Endothelial cell of umbilical vein (primary cell): ENCODE results near the gene ANKRD23. TPM values are rescaled to one million over a fixed set of nuclear protein-coding genes. Genes with fewer than 3 reads are reported as not detected.

Experiments used
- BruUV-seq: library from RNA; stranded (reverse); fragments of 400-500 nt; replicated peaks from 2 replicates; lab custom pipeline; 2021; lab: Mats Ljungman, UMichigan
- CTCF ChIA-PET: fragments of 300-600, 350-600 bp; sonication (Branson Sonifier 250); formaldehyde crosslinking; loops from one replicate; lab custom pipeline; 2021; ENCODE audit warnings: antibody characterized with exemption, inconsistent platforms; lab: Charles Lee
- POLR2A ChIA-PET: fragments of 300-600, 350-600 bp; sonication (Branson Sonifier 250); formaldehyde crosslinking; loops from one replicate; lab custom pipeline; 2021; ENCODE audit warnings: antibody characterized with exemption, inconsistent platforms; lab: Charles Lee
- DNase-seq: peaks from one replicate; pipeline ENCODE4 v3.0.0-alpha.2; 2011; ENCODE audit warnings: low read depth, low spot score
- FAIRE-seq: peaks from 2 replicates; lab custom pipeline; 2011; peaks lifted over from hg19 to GRCh38; lab: Jason Lieb, UNC
- H2AFZ ChIP-seq: 2 replicates; pipeline ENCODE4 v1.6.0; 2012; ENCODE audit warnings: low read depth, low read length, control low read depth, inconsistent platforms
- H3K27ac ChIP-seq: 2 replicates; pipeline ENCODE4 v1.5.1; 2011; ENCODE audit warnings: low read depth, mild to moderate bottlenecking, control low read depth, low read length, moderate library complexity; ENCODE audit not compliant: insufficient read depth
- H3K27me3 ChIP-seq, 2 experiments: 2 replicates each; pipeline versions ENCODE4 v1.6.0 to v1.6.1; 2011; ENCODE audit warnings: low read length in 2 of 2, mixed read lengths in 1 of 2; ENCODE audit not compliant: control insufficient read depth in 2 of 2, insufficient read depth in 2 of 2
- H3K36me3 ChIP-seq, 2 experiments: 2 replicates in 1 of 2; 3 replicates in 1 of 2; pipeline ENCODE4 v1.5.1; 2011; ENCODE audit warnings: low read length in 2 of 2, mild to moderate bottlenecking in 1 of 2, moderate library complexity in 1 of 2; ENCODE audit not compliant: control insufficient read depth in 2 of 2, insufficient read depth in 2 of 2; ENCODE audit errors: extremely low read depth in 1 of 2
- H3K4me1 ChIP-seq: 3 replicates; pipeline ENCODE4 v1.5.1; 2011; ENCODE audit warnings: mild to moderate bottlenecking, low read length; ENCODE audit not compliant: control insufficient read depth, insufficient read depth; ENCODE audit errors: extremely low read depth
- H3K4me2 ChIP-seq: 2 replicates; pipeline ENCODE4 v1.6.1; 2011; ENCODE audit warnings: low read length, control low read depth, mixed read lengths; ENCODE audit not compliant: insufficient read depth
- H3K4me3 ChIP-seq, 3 experiments: fragments of 200-600 bp in 1 of 3; sonication (generic), shearing (Covaris generic) in 1 of 3; replicated peaks in 1 of 3; 2 replicates each; pipeline ENCODE4 v1.5.1; 2011 to 2016; ENCODE audit warnings: control low read depth in 3 of 3, low read length in 3 of 3, mild to moderate bottlenecking in 2 of 3, inconsistent platforms in 1 of 3, low read depth in 1 of 3, moderate library complexity in 1 of 3; ENCODE audit not compliant: insufficient read depth in 1 of 3
- H3K79me2 ChIP-seq: 2 replicates; pipeline ENCODE4 v1.6.0; 2012; ENCODE audit warnings: low read length, inconsistent platforms; ENCODE audit not compliant: control insufficient read depth, insufficient read depth
- H3K9ac ChIP-seq: replicated peaks from 2 replicates; pipeline ENCODE3; 2011; ENCODE audit warnings: low read length, control low read depth; ENCODE audit not compliant: insufficient read depth; ENCODE audit errors: extremely low read depth
- H3K9me1 ChIP-seq: replicated peaks from 3 replicates; pipeline ENCODE4 v1.6.0; 2011; ENCODE audit warnings: mild to moderate bottlenecking, low read length; ENCODE audit not compliant: control insufficient read depth, insufficient read depth; ENCODE audit errors: extremely low read depth
- H3K9me3 ChIP-seq: replicated peaks from 2 replicates; pipeline ENCODE4 v1.5.1; 2012; ENCODE audit warnings: low read length, inconsistent platforms; ENCODE audit not compliant: control insufficient read depth, insufficient read depth
- H4K20me1 ChIP-seq: replicated peaks from 2 replicates; pipeline ENCODE3; 2011; ENCODE audit warnings: mild to moderate bottlenecking, low read length; ENCODE audit not compliant: control insufficient read depth, insufficient read depth; ENCODE audit errors: extremely low read depth
- CTCF ChIP-seq, 2 donors: IDR thresholded peaks; 1 replicate in 1 of 2; 2 replicates in 1 of 2; pipeline ENCODE4 v1.5.1; 2011; ENCODE audit warnings: low read length in 2 of 2, mild to moderate bottlenecking in 2 of 2, moderate library complexity in 2 of 2, control low read depth in 1 of 2, inconsistent platforms in 1 of 2, low read depth in 1 of 2; ENCODE audit not compliant: insufficient read depth in 1 of 2; ENCODE audit errors: extremely low read depth in 1 of 2
- EZH2 ChIP-seq: IDR thresholded peaks from 2 replicates; pipeline ENCODE4 v1.6.1; 2012; ENCODE audit warnings: borderline replicate concordance, low read depth, mild to moderate bottlenecking, moderate library complexity, low read length, inconsistent platforms; ENCODE audit not compliant: severe bottlenecking
- FOS ChIP-seq: IDR thresholded peaks from 2 replicates; pipeline ENCODE4 v1.6.1; 2011; ENCODE audit warnings: mild to moderate bottlenecking, low read length, moderate library complexity, borderline replicate concordance; ENCODE audit not compliant: insufficient read depth
- GATA2 ChIP-seq: IDR thresholded peaks from 2 replicates; pipeline ENCODE4 v1.7.0; 2011; ENCODE audit warnings: low read depth, mild to moderate bottlenecking, moderate library complexity, mixed read lengths, low read length; ENCODE audit not compliant: insufficient read length, insufficient read depth
- JUN ChIP-seq: IDR thresholded peaks from 2 replicates; pipeline ENCODE4 v1.6.1; 2011; ENCODE audit warnings: borderline replicate concordance, low read depth; ENCODE audit not compliant: insufficient read length, insufficient read depth
- MAX ChIP-seq: IDR thresholded peaks from 2 replicates; pipeline ENCODE4 v1.6.1; 2011; ENCODE audit not compliant: insufficient read depth, insufficient read length
- MYC ChIP-seq: IDR thresholded peaks from one replicate; pipeline ENCODE4 v1.6.1; 2011; ENCODE audit warnings: mild to moderate bottlenecking, low read depth, low read length
- POLR2A ChIP-seq: IDR thresholded peaks from 2 replicates; pipeline ENCODE4 v1.6.1; 2012; ENCODE audit warnings: low read depth, mild to moderate bottlenecking, control low read depth, low read length
- POLR2AphosphoS5 ChIP-seq: IDR thresholded peaks from 2 replicates; pipeline ENCODE4 v1.6.1; 2012; ENCODE audit warnings: low read depth, mild to moderate bottlenecking, control low read depth, low read length, moderate library complexity; ENCODE audit not compliant: insufficient read depth
- dilution Hi-C: fragments of 300-500 bp; cut with MboI; formaldehyde crosslinking; loops from one replicate; pipeline ENCODE4 v1.15.0; 2019; ENCODE audit warnings: low sequenced_read_pairs; ENCODE audit not compliant: extremely low pct_ligation_motif_present
- intact Hi-C: fragments of 100-400 bp; cut with micrococcal nuclease; formaldehyde crosslinking; loops from one replicate; pipeline ENCODE4 v1.10.0; 2022
- polyA plus RNA-seq, 4 experiments: library from polyadenylated mRNA; depleted of rRNA in 3 of 4; stranded (reverse) in 3 of 4; unstranded in 1 of 4; fragments of >200 nt; gene quantifications; 2 replicates each; pipeline versions ENCODE4 v1.2.1 to v1.2.3, GENCODE V29; 2011 to 2012; ENCODE audit warnings: missing spikeins in 1 of 4
- total RNA-seq: library from RNA; stranded (reverse); gene quantifications from 2 replicates; pipeline ENCODE4 v1.2.3, GENCODE V29; 2021

ANKRD23 gene
- total and polyA plus RNA-seq, 2 donors (not counting 3 experiments of a cell fraction or from before 2014, with no cell fraction given): 1.7 to 3.6 TPM

- intact Hi-C loops (no loop called here), dilution Hi-C loops (no loop called here)
- no peak for FAIRE-seq
- ChIA-PET CTCF (interaction anchor here (0.7 kb wide), 1 partner anchor 67 kb away, joined by 4 read pairs; no protein-coding TSS in a partner anchor), POLR2A (no interaction called here)
- no peak overlapping the region for H3K9ac ChIP-seq
- H4K20me1 ChIP-seq: no peaks in the 10 kb centered on the region
- no peaks in the 10 kb centered on the region for H3K79me2 ChIP-seq
- no peak overlapping the region for H3K27ac ChIP-seq
- H3K36me3 ChIP-seq: peaks cover 0 to 2% of the 10 kb centered on the region in 2 experiments
- no peaks in the 10 kb centered on the region for H3K27me3 ChIP-seq
- H3K4me3 ChIP-seq: no peak overlapping the region
- no peaks in the 10 kb centered on the region for H3K4me1 ChIP-seq
- BruUV-seq: no TSS peak
- DNase-seq: no peak
- TF ChIP-seq MYC (no peak), JUN (no peak), FOS (no peak), POLR2AphosphoS5 (no peak), POLR2A (no peak), CTCF (IDR thresholded peaks at IDR 0.05; ENCODE audit: extremely low read depth in 1 of 2, insufficient read depth in 1 of 2, low read depth in 1 of 2, low read length in 2 of 2) (no peak), MAX (no peak), EZH2 (no peak), GATA2 (no peak)
- H3K9me1 ChIP-seq: no peaks in the 10 kb centered on the region
- H3K9me3 ChIP-seq: no peaks in the 10 kb centered on the region
- H2AFZ ChIP-seq: no peak overlapping the region
- H3K4me2 ChIP-seq: no peak overlapping the region
Measured at GRCh38 chr2:96844405-96844808, 586 bp upstream of the ANKRD23 start.
